Measurements from ENCODE around the gene ASIC4. TPM values are rescaled to one million over a fixed set of nuclear protein-coding genes. Genes with fewer than 3 reads are reported as not detected.

ASIC4 gene
- total and polyA plus RNA-seq, 9 of the 15 experiments (the other 6 are each of a cell fraction or from before 2014, with no cell fraction given): 0.07 to 19.2 (median 4.8) TPM

- TF ChIP-seq ZNF3 (CRISPR knock-in tag; IDR thresholded peaks at IDR 0.05): no peak
- TF ChIP-seq FOXP1 (CRISPR knock-in tag; IDR thresholded peaks at IDR 0.05): peak; percentile 57; the same call in 1 of the 2 replicates
- peak; percentile 82; the same call in 1 of the 2 replicates for TF ChIP-seq POLR2AphosphoS5 (IDR thresholded peaks at IDR 0.05; ENCODE audit: control insufficient read depth, insufficient read depth, low read depth, low read length)
- TF ChIP-seq FOXK2 (conservative IDR thresholded peaks at IDR 0.05 in 1 of 2, IDR thresholded peaks at IDR 0.05 in 1 of 2; ENCODE audit: low read depth in 2 of 2): peak in 1 of 2 experiments; percentile 44; a peak in 1 of 4 replicates
- no peak for TF ChIP-seq THAP7 (CRISPR knock-in tag; IDR thresholded peaks at IDR 0.05)
- TF ChIP-seq E2F8 (IDR thresholded peaks at IDR 0.05; ENCODE audit: low read depth, partially characterized antibody): peak; percentile 85
- no peak for TF ChIP-seq ZBTB1 (CRISPR knock-in tag; IDR thresholded peaks at IDR 0.05; ENCODE audit: borderline replicate concordance, low read depth)
- TF ChIP-seq RB1 (IDR thresholded peaks at IDR 0.05; ENCODE audit: low read depth): no peak
- no peak for TF ChIP-seq SAFB2 (IDR thresholded peaks at IDR 0.05; ENCODE audit: borderline replicate concordance, low read depth, low read length, severe bottlenecking)
- no peak for TF ChIP-seq SIN3B (IDR thresholded peaks at IDR 0.05; ENCODE audit: low read depth)
- TF ChIP-seq ZNF121 (CRISPR knock-in tag; conservative IDR thresholded peaks at IDR 0.05): no peak
- peak; percentile 67; the same call in 1 of the 2 replicates for TF ChIP-seq POLR2G (IDR thresholded peaks at IDR 0.05; ENCODE audit: low read depth, low read length)
- TF ChIP-seq KDM1A (IDR thresholded peaks at IDR 0.05): peak; percentile 66 to 76; a peak in 3 of 4 replicates
- no peak for TF ChIP-seq SAP30 (IDR thresholded peaks at IDR 0.05; ENCODE audit: borderline replicate concordance, insufficient read depth, low read depth, low read length, poor library complexity, severe bottlenecking)
- no peak; the same call in 1 of the 2 replicates for TF ChIP-seq ATF3 (IDR thresholded peaks at IDR 0.05)
- TF ChIP-seq ATF3 (CRISPR knock-in tag; conservative IDR thresholded peaks at IDR 0.05): no peak
- TF ChIP-seq ZNF778 (CRISPR knock-in tag; IDR thresholded peaks at IDR 0.05): no peak
- TF ChIP-seq SMARCA4 (IDR thresholded peaks at IDR 0.05): peak; percentile 93
- TF ChIP-seq DPF2 (IDR thresholded peaks at IDR 0.05): peak; percentile 97
- no peak for TF ChIP-seq ZFP36 (IDR thresholded peaks at IDR 0.05; ENCODE audit: low read depth, low read length, partially characterized antibody)
These were observed 57.3 kb downstream of the ASIC4 start, which contains the start of gene OBSL1 (continued) for GRCh38 chr2:219571311-219572236.

All from K562 (cell line).